Medulla oblongata (tissue), 1 donor: ENCODE results near the gene SLC25A34.

Source experiments
- DNase-seq: peaks from one replicate; pipeline ENCODE4 v3.0.0-alpha.2; 2015; ENCODE audit errors: extremely low spot score

SLC25A34 gene

DNA sequence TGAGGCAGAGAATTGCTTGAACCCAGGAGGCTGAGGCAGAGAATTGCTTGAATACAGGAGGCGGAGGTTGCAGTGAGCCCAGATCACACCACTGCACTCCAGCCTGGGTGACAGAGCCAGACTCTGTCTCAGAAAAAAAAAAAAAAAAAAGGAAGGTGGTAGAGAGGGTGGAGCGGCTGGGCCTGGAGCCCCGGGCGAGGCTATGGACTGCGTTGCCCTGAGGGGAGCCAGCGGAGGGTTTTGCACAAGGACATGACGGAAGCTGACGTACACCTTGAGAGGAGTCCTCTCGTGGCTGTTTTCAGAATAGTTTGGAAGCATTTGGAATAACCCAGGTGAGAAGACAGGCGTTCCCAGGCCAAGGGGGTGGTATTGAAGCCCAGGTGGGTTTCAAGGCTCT, 15.7 kb downstream of the SLC25A34 start:
- DNase-seq: no peak

GRCh38 chr1:15753776-15754175, 17.7 kb downstream of the SLC25A34 start:
- DNase-seq: no peak

- no peak for DNase-seq
Observed at GRCh38 chr1:15755021-15755645, 19.1 kb downstream of the SLC25A34 start.

DNA sequence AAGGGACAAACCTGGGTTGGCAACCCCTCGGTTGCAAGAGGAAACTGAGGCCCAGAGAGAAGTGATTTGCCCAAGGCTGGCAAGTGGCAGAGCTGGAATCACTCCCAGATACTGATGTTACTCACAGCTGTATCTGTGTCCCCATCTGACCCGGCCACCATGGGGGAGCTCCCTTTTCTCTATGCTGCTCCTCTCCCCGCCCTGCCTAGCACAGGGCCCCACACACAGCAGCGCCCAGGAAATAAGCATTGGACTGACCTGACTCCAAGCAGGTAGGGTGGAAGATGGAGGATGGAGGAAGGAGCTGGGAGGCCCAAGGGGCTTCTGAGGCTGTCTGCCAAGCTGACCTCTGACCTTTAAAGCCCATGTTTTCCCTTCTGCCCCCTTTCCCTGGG, 19.6 kb downstream of the SLC25A34 start:
- no peak for DNase-seq

DNA sequence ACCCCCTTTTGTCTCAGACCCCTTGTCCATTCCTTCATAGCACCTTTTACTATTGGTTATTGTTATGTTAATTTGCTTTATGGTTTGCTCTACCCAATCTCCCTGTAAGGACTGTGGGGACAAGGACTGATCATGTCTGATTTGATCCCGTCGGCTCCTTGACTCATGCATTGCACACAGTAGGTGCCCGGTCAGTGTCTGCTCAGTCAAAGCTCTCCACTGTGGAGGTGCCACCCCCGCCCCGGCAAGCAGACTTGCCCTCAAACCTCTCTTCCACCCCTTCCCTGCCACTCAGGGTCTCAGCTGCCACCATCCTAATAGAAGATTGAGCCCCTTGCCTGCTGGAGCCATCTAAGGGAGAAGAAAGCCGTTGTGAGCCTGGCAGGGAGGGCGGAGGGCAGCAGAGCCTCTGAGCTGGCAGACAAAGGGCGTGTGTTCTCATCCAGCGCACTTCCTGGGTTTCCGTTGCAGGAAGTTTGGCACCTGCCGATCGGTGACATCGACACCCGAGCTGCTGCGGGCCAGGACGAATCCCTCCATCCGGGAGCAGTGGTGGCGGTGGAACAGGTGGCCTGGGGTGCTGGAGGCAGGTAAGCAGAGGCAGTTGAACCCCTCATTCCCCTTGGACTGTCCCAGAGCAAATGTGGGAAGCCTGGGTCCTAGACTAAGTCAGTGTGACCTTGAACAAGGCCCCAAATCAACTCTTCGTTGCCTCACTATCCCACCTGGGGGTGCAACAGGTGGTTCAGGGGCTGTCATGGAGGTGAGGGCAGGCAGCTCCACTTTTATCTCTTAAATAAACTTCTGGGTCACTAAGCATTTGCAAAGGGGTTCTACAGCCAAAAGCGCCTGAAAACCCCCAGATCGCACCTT, 20.3 kb downstream of the SLC25A34 start:
- peak; percentile 38 for DNase-seq

- no peak for DNase-seq
Observed at GRCh38 chr1:15757016-15757543, 21.0 kb downstream of the SLC25A34 start.

DNA sequence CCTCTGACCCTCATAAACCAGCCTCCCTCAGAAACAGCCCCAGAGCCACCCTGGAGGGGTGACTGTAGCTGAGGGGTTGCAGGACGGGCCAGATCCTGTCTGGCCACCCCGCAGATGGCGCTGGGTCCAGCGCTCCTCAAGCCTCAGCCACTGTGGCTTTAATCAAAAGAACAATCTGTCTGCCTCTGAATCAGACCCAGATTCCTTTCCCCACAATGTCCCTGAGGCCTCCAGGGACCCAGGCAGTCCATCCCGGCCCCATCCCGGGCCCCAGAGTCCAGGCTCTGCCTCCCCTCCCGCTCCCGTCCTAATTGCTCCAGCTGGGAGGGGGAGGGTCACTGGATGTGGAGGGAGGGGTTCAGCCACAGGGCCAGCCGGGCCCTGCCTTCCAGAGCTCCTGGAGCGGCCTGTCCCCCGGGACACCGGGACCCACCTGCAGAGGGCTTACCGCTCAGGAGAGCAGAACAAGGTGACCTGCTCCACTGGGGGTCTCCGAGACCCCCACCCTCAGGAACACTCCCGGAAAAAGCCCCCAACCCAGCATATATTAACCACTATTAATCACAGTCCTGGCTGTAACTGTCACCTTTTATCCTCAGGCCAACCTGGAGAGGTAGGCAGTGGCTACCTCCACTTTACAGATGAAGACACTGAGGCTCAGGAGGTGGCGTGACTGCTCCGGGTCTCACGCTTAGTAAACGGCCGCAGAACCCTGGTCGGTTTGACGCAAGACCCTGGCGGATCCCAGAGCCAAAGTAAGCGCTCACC, 21.7 kb downstream of the SLC25A34 start:
- no peak for DNase-seq

DNA sequence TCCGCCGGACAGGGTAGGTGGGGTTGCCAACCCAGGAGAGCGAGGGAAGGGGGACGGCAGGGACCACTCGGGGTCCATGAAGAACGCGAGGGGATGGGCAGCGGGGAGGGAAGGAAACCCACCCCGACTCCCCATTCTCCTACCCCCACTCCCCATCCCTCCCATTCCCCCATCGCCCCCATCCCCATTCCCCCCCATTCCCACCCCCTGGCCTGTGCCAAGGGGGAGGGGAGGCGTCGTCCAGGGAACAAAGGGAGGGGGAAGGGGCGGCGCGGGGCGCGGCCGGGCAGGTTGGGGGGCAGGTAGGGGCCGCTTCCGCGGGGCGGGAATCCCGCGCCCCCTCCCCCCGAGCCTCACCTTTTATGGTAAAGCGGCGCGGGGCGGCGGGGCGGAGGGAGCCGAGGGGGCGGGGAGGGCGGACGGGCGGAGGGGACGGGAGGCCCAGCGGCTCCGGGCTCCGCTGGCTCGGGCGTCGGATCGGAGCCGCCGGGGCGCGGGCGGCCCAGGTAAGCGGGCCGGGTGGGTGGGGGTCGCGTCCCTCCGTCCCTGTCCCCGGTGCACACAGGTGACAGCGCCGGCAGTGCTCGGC, 22.4 kb downstream of the SLC25A34 start, which contains the start of gene FBLIM1:
Gene FBLIM1, plus strand, starts transcription at position 453 of the 589 bp plus-strand sequence. CDS start 6,189 bp downstream, outside the sequence.
- DNase-seq: no peak

DNA sequence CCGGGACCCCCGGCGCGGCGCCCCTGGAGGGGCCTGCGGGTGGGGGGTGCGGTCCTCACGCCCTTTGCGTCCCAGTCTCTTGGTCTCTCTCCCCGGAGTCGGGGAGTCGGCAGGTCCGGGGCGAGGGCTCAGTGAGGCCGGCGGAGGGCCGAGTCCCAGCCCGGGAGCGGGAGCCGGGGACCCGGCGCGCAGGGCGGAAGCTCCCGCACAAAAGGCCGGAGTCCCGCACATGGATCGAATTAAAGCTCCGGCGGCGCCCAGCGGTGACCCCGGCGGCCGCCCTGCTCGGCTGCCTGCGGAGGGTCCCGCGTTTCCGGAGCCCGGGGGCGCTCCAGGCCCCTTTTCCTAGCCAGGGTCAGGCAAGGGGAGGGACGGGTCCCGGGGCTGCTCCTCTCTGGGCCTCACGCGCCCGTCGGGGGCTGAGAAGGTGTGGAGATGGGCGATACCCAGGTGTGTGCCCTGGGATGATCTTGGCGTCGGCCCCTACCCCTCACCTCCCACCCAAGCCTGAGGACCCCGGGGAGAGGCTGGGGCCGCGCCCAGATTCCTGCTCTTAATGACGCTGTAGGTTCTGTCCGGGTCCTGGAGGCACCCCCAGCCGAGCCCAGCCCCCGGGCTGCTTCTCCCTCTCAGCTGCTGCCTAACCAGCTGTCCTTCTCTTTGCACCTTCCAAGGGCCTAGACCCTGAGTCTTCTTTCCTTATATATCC, 23.0 kb downstream of the SLC25A34 start:
- no peak for DNase-seq

GRCh38 chr1:15760520-15761211, 24.6 kb downstream of the SLC25A34 start:
- no peak for DNase-seq

GRCh38 chr1:15761366-15762128, 25.5 kb downstream of the SLC25A34 start:
- no peak for DNase-seq

DNA sequence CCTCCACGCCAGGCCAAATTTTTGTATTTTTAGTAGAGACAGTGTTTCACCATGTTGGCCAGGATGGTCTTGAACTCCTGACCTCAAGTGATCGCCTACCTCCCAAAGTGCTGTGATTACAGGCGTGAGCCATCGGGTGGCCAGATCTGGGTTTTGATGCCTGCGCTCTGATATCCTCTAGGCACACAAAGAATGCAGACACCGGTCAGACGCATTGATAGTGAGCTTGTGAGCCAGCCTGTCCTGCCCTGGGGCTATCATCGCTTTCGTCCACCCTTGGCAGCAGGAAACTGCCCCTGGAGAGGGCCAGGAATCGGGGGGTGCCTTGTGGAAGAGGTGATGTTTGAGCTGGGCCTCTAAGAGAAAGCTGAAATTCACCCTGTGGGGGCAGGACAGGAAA, 26.5 kb downstream of the SLC25A34 start:
- no peak for DNase-seq

DNA sequence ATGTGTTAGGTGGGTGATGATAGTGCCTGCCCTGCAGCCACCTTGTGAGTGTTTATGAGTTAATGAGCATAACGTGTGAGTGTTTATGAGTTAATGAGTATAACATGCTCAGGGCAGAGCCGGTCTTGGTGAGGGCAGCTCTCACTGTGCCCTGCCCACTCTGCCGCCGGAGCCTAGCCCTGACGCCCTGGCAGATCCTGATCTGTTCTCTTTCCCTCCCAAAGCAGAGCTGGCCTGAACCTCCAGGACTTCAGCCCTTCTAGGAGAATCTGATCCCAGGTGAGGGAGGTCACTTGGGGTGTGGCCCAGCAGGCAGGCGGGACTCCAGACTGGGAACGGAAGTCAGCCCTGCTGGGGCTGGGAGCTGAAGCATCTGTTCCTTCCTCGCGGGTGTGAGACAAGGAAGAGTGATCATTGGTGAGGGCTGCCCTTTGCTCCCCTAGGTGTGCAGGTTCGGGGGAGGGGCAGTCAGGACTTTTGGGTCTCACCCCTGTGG, 28.3 kb downstream of the SLC25A34 start:
- DNase-seq: no peak

GRCh38 chr1:15764890-15765289, 28.8 kb downstream of the SLC25A34 start:
- DNase-seq: no peak

DNA sequence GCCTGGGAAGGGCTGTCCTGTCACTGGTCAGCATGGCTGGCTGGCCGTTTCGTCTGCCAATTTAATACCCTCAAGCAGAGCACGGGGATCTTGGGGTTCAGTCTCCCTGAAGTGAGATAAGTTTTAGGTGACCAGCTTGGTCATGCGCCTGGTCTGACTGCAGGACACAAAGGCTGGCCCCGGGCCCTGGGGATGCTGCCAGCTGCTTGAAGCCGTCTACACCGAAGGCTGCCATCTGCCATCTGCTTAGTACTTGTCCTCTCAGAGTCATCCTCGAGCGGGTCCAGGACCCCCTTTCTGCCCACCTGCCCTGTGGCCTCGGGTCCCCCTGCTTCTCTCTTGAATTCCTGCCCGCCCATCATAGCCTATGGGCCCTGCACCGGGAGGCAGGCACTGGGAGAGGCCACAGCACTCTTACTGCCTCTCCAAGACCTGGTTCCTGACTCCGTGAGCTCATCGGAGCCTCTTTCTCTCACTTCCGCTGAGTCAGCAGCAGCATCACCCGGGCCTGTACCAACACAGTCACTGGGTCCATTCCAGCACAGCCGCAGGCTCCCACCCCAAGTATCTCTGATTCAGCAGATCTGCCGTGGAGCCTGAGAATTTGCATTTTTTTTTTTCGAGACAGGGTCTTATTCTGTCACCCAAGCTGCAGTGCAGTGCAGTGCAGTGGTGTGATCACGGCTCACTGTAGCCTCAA, 29.6 kb downstream of the SLC25A34 start:
- no peak for DNase-seq

- no peak for DNase-seq
Observed at GRCh38 chr1:15767941-15768340, 31.9 kb downstream of the SLC25A34 start.

GRCh38 chr1:15768388-15768787, 32.3 kb downstream of the SLC25A34 start:
- no peak for DNase-seq

GRCh38 chr1:15770313-15770962, 34.4 kb downstream of the SLC25A34 start:
- no peak for DNase-seq
